Activated CD8-positive, alpha-beta T cell treated with anti-CD3 and anti-CD28 coated beads, Interleukin-2, amount 10 ng/mL, durations not matched to agents 7 days and 5 days (primary cell): ENCODE data around the gene PRSS1. TPM values are rescaled to one million over a fixed set of nuclear protein-coding genes. Genes with fewer than 3 reads are reported as not detected.
"Not testable (repeated sequence)": the region's sequence is repeated elsewhere in the genome, so short reads cannot be mapped to it uniquely, and the experiment has no call there.

ENCODE experiments used
- ATAC-seq: fragments of 150-1000 bp; cut with Tn5 transposase; one replicate; pipeline ENCODE4 v1.10.0; 2021; ENCODE audit warnings: moderate library complexity
- CTCF ChIA-PET: fragments of 350-600 bp; sonication (Branson Sonifier 250); formaldehyde crosslinking; loops from one replicate; lab custom pipeline; 2021; ENCODE audit warnings: antibody characterized with exemption; lab: Charles Lee
- POLR2A ChIA-PET: fragments of 350-600 bp; sonication (Branson Sonifier 250); formaldehyde crosslinking; loops from one replicate; lab custom pipeline; 2021; ENCODE audit warnings: antibody characterized with exemption; lab: Charles Lee
- DNase-seq: peaks from one replicate; pipeline ENCODE4 v3.0.0-alpha.2; 2020
- H3K27ac Mint-ChIP-seq: one replicate; pipeline ENCODE4 v1.8.0; 2021; ENCODE audit warnings: mild to moderate bottlenecking, mixed read lengths
- H3K27me3 Mint-ChIP-seq: one replicate; pipeline ENCODE4 v1.8.0; 2021; ENCODE audit warnings: low read depth, mixed read lengths
- H3K36me3 Mint-ChIP-seq: one replicate; pipeline ENCODE4 v1.8.0; 2021; ENCODE audit warnings: low read depth, mixed read lengths
- H3K4me1 Mint-ChIP-seq: one replicate; pipeline ENCODE4 v1.8.0; 2021; ENCODE audit warnings: low read depth, mixed read lengths
- H3K4me3 Mint-ChIP-seq: one replicate; pipeline ENCODE4 v1.8.0; 2021; ENCODE audit warnings: mild to moderate bottlenecking, mixed read lengths
- H3K9me3 Mint-ChIP-seq: one replicate; pipeline ENCODE4 v1.8.0; 2022; ENCODE audit warnings: mixed read lengths; ENCODE audit not compliant: insufficient read depth
- total RNA-seq, 2 experiments: library from RNA; stranded (reverse); gene quantifications; one replicate each; pipeline ENCODE4 v1.2.3, GENCODE V29; 2021

Gene PRSS1
- total RNA-seq, 2 experiments from 2014 or later: not detected

GRCh38 chr7:142748410-142748809 is 862 bp upstream of the PRSS1 start:
- H3K4me1 Mint-ChIP-seq, H3K4me3 Mint-ChIP-seq, H3K9me3 Mint-ChIP-seq, H3K36me3 Mint-ChIP-seq, DNase-seq, ATAC-seq, H3K27ac Mint-ChIP-seq, POLR2A ChIA-PET, H3K27me3 Mint-ChIP-seq, CTCF ChIA-PET: not testable (repeated sequence)

- Mint-ChIP-seq H3K4me1 (no peaks in the 10 kb centered on the region), H3K4me3 (no peak overlapping the region), H3K27ac (no peak overlapping the region), H3K9me3 (no peaks in the 10 kb centered on the region), H3K27me3 (peaks cover 2% of the 10 kb centered on the region), H3K36me3 (no peaks in the 10 kb centered on the region)
- ATAC-seq (no peak), DNase-seq (no peak)
- ChIA-PET POLR2A (no interaction called here), CTCF (no interaction called here)
Observed at GRCh38 chr7:142750321-142750938, 1.2 kb downstream of the PRSS1 start.

DNA sequence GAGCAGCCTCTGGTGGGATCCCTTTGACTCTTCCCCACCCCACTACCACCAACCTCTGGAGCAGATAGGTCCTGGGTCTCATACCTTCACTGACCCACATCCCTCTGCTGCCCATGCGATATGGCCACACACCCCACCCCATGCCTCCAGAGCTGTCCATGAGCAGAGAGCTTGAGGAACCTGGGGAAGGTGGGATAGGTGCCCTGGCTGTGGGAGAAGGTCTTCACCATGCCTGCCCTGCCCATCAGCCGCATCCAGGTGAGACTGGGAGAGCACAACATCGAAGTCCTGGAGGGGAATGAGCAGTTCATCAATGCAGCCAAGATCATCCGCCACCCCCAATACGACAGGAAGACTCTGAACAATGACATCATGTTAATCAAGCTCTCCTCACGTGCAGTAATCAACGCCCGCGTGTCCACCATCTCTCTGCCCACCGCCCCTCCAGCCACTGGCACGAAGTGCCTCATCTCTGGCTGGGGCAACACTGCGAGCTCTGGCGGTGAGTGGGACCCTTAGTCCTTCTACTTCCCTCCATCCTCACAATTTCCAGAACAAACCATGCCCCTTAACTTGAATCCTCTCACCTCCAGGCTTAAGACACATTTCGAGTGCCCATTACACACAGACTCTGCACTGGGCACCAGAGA is 2.4 kb downstream of the PRSS1 start:
- H3K4me1 Mint-ChIP-seq, H3K27ac Mint-ChIP-seq, H3K4me3 Mint-ChIP-seq, H3K9me3 Mint-ChIP-seq, DNase-seq, CTCF ChIA-PET, H3K36me3 Mint-ChIP-seq, H3K27me3 Mint-ChIP-seq, POLR2A ChIA-PET, ATAC-seq: not testable (repeated sequence)

- DNase-seq: no peak
- POLR2A ChIA-PET: no interaction called here
- no peak for ATAC-seq
- no peak overlapping the region for H3K4me3 Mint-ChIP-seq
- no peaks in the 10 kb centered on the region for H3K9me3 Mint-ChIP-seq
- H3K36me3 Mint-ChIP-seq: no peaks in the 10 kb centered on the region
- no peak overlapping the region for H3K27ac Mint-ChIP-seq
- no peaks in the 10 kb centered on the region for H3K4me1 Mint-ChIP-seq
- no peaks in the 10 kb centered on the region for H3K27me3 Mint-ChIP-seq
- CTCF ChIA-PET: no interaction called here
Observed at GRCh38 chr7:142752376-142753225, 3.3 kb downstream of the PRSS1 start.

- no peaks in the 10 kb centered on the region for H3K27me3 Mint-ChIP-seq
- CTCF ChIA-PET: no interaction called here
- no peaks in the 10 kb centered on the region for H3K4me1 Mint-ChIP-seq
Observed at GRCh38 chr7:142753366-142753765, 4.1 kb downstream of the PRSS1 start.

GRCh38 chr7:142753925-142754491 is 4.7 kb downstream of the PRSS1 start:
- H3K9me3 Mint-ChIP-seq, POLR2A ChIA-PET, DNase-seq: not testable (repeated sequence)

More at GRCh38 chr7:142753366-142753765, 4.1 kb downstream of the PRSS1 start:
- H3K27ac Mint-ChIP-seq: peak overlapping the region; percentile 24
- H3K4me3 Mint-ChIP-seq: no peak overlapping the region
- H3K9me3 Mint-ChIP-seq: no peaks in the 10 kb centered on the region
- POLR2A ChIA-PET: no interaction called here
- DNase-seq: no peak
- ATAC-seq: no peak
- H3K36me3 Mint-ChIP-seq: no peaks in the 10 kb centered on the region

DNA sequence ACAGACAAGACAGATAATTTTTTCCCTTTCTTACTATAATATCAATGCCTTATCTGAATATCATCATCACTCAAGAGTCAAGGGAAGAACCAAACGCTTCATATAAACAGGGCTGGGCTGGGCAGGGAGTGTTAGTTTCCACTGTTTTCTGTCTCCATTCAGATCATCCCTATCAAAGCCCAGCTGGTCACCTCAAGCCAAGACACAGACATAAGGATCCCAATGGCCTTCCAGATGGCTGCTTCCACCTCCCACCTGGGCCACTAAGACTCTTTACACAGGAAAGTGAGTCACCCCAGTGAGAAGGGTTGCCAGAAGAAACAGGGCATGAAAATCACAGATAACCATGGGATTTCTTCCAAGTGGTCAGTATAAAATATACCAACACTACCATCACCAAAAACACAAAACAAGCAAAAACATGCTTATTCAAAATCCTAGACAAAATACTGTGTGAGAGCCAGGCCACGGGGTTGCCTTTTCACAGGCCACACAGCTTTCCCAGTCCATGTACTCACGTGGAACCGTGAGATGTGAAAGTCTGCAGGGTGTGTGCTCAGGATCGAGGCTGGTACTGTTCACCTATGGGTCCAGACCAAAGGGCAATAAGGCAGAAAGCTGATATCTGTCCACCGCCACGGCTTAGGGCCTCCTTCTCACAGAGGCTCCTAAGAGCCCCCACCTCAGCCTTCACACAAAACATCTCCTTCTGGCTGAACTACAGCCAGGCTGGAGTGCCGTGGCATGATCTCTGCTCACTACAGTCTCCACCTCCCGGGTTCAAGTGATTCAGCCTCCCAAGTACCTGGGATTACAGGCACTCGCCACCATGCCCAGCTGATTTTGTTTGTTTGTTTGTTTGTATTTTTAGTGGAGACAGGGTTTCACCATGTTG is 5.7 kb downstream of the PRSS1 start:
- CTCF ChIA-PET: no interaction called here
- ATAC-seq: no peak
- Mint-ChIP-seq H3K9me3 (no peaks in the 10 kb centered on the region), H3K4me1 (no peaks in the 10 kb centered on the region), H3K27me3 (no peaks in the 10 kb centered on the region), H3K36me3 (no peaks in the 10 kb centered on the region), H3K27ac (no peak overlapping the region), H3K4me3 (no peak overlapping the region)
- POLR2A ChIA-PET: no interaction called here
- no peak for DNase-seq

More at GRCh38 chr7:142753925-142754491, 4.7 kb downstream of the PRSS1 start:
- H3K36me3 Mint-ChIP-seq, H3K27me3 Mint-ChIP-seq, H3K27ac Mint-ChIP-seq, ATAC-seq, H3K4me1 Mint-ChIP-seq, H3K4me3 Mint-ChIP-seq, CTCF ChIA-PET: not testable (repeated sequence)

GRCh38 chr7:142758312-142758711 is 9.0 kb downstream of the PRSS1 start:
- H3K4me3 Mint-ChIP-seq, DNase-seq, POLR2A ChIA-PET, H3K27ac Mint-ChIP-seq, H3K9me3 Mint-ChIP-seq, H3K27me3 Mint-ChIP-seq, H3K4me1 Mint-ChIP-seq, H3K36me3 Mint-ChIP-seq, ATAC-seq, CTCF ChIA-PET: not testable (repeated sequence)

DNA sequence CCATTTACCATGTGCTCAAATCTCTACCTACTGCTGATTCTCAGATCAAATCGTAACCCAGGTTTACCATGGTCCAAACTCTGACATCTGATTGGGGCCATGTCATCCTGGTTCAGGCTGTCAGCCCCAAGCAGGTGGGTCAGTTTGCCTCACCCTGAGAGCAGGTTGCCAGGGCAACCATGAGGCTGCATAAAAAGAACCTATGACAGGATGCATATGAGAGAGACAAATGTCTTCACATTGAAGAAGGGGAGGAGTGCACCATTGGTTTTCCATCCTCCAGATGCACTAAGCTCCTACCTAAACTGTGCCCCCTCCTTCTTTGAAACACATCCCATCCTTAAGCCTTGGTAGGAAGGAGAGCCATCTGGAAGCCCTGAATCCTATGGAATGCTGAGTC is 10.2 kb downstream of the PRSS1 start:
- ATAC-seq (no peak), DNase-seq (no peak)
- POLR2A ChIA-PET: no interaction called here
- Mint-ChIP-seq H3K9me3 (no peaks in the 10 kb centered on the region), H3K4me3 (no peak overlapping the region), H3K36me3 (no peaks in the 10 kb centered on the region), H3K27me3 (peaks cover 3% of the 10 kb centered on the region), H3K4me1 (no peaks in the 10 kb centered on the region), H3K27ac (no peak overlapping the region)
- CTCF ChIA-PET: no interaction called here

- no peak overlapping the region for H3K27ac Mint-ChIP-seq
- DNase-seq: no peak
- H3K9me3 Mint-ChIP-seq: no peaks in the 10 kb centered on the region
- no peaks in the 10 kb centered on the region for H3K36me3 Mint-ChIP-seq
- no peaks in the 10 kb centered on the region for H3K4me1 Mint-ChIP-seq
- H3K27me3 Mint-ChIP-seq: peaks cover 3% of the 10 kb centered on the region
- ChIA-PET POLR2A (no interaction called here), CTCF (no interaction called here)
- ATAC-seq: no peak
- no peak overlapping the region for H3K4me3 Mint-ChIP-seq
Observed at GRCh38 chr7:142760071-142760642, 10.9 kb downstream of the PRSS1 start.

DNA sequence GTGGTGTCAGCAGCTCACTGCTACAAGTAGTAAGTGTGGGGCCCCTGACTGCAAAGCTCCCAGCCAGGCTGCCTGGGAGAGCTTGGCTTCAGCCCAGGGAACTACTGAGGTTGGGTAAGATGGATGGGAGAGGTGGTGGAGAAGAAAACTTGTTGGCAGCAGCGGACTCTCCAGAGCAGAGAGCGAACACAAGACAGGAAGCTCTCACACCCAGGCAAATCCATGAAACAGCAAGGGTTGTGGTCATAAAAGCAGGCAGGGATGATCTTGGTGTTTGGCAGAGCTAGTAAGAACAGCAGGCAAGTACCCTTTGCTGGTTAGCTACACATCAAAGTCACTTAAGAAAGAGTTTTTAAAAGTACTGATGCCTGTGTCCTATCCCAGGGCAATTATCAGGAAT is 12.3 kb downstream of the PRSS1 start:
- H3K4me3 Mint-ChIP-seq, H3K4me1 Mint-ChIP-seq, DNase-seq, CTCF ChIA-PET, H3K27ac Mint-ChIP-seq, POLR2A ChIA-PET, ATAC-seq, H3K36me3 Mint-ChIP-seq, H3K27me3 Mint-ChIP-seq, H3K9me3 Mint-ChIP-seq: not testable (repeated sequence)
